Left lung (tissue), 10 donors: ENCODE data around the gene AMBN. TPM values are rescaled to one million over a fixed set of nuclear protein-coding genes. Genes with fewer than 3 reads are reported as not detected.

Experiments used
- ATAC-seq: fragments of 200-7000 bp; cut with Tn5 transposase; one replicate; pipeline ENCODE4 v1.9.1; 2020; ENCODE audit warnings: moderate library complexity
- DNase-seq, 4 donors: peaks; one replicate each; pipeline ENCODE4 v3.0.0-alpha.2; 2013 to 2020
- H3K27ac ChIP-seq, 2 donors: fragments of 200-600 bp; sonication (generic) in 1 of 2; one replicate each; pipeline versions ENCODE4 v1.5.0 to v1.8.0; 2020 to 2021
- H3K27me3 ChIP-seq, 2 donors: fragments of 200-600 bp; sonication (generic) in 1 of 2; one replicate each; pipeline versions ENCODE4 v1.5.0 to v1.8.0; 2020 to 2021
- H3K36me3 ChIP-seq, 2 donors: fragments of 200-600 bp; sonication (generic) in 1 of 2; one replicate each; pipeline versions ENCODE4 v1.5.0 to v1.8.0; 2020 to 2021
- H3K4me1 ChIP-seq, 2 donors: fragments of 200-600 bp; one replicate each; pipeline ENCODE4 v1.8.0; 2021
- H3K4me3 ChIP-seq, 2 donors: fragments of 200-600 bp; sonication (generic) in 1 of 2; one replicate each; pipeline versions ENCODE4 v1.5.0 to v1.8.0; 2020 to 2021; ENCODE audit warnings: mild to moderate bottlenecking in 1 of 2
- H3K9me3 ChIP-seq, 2 donors: fragments of 200-600 bp; sonication (generic) in 1 of 2; one replicate each; pipeline versions ENCODE4 v1.5.0 to v1.8.0; 2020 to 2021
- CTCF ChIP-seq, 2 donors: fragments of 200-600 bp; sonication (generic) in 1 of 2; IDR thresholded peaks; one replicate each; pipeline versions ENCODE4 v1.5.0 to v1.8.0; 2021; ENCODE audit warnings: antibody characterized with exemption in 2 of 2
- intact Hi-C, 2 donors: fragments of 100-400 bp; cut with DNase I; formaldehyde crosslinking; loops; one replicate each; pipeline versions ENCODE4 v1.11.2 to v1.14.2; 2022
- polyA plus RNA-seq, 6 donors: library from polyadenylated mRNA; unstranded; fragments of 120-200 nt; gene quantifications; one replicate each; pipeline ENCODE4 v1.2.1, GENCODE V29; 2013; ENCODE audit not compliant: insufficient read length in 6 of 6
- total RNA-seq, 2 donors: library from RNA; stranded (reverse); fragmentation: NEBNext Ultra II Directional; extraction: Animal tissue kit (Norgen Biotek cat#: 25700); gene quantifications; one replicate each; pipeline ENCODE4 v1.2.1, GENCODE V29; 2021
- donor health status: DM: no; HTN: yes; CAD: no.
- donor health status: DM: no; HTN: no; CAD: no.

The AMBN gene
- total and polyA plus RNA-seq, 8 donors: not detected

DNA sequence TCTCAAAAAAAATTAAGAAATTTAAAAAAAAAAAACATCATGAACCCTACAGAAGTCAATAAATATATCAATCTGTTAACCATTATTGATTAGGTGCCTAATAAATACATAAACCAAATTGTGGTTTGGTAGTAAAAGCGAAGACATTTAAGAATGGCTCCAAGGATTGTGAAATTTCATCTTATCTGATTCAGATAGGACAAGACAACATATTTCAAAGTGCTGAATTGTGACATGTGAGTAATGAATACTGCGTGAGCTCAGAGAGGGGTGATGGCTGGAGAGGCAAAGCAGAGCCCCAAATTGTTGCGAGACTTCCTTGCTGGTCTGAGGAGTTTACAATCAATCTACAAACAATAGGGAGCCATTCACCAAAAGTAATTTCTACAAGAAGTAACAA, 8.2 kb downstream of the AMBN start:
- no peak for TF ChIP-seq CTCF (IDR thresholded peaks at IDR 0.05)
- H3K27ac ChIP-seq: no peak overlapping the region
- ATAC-seq (no peak), DNase-seq (no peak)
- intact Hi-C loops: no loop called here
- H3K4me1 ChIP-seq: no peaks in the 10 kb centered on the region
- no peaks in the 10 kb centered on the region for H3K36me3 ChIP-seq
- peaks cover 0 to 4% of the 10 kb centered on the region in 2 donors for H3K27me3 ChIP-seq
- H3K9me3 ChIP-seq: no peaks in the 10 kb centered on the region
- H3K4me3 ChIP-seq: no peak overlapping the region

DNA sequence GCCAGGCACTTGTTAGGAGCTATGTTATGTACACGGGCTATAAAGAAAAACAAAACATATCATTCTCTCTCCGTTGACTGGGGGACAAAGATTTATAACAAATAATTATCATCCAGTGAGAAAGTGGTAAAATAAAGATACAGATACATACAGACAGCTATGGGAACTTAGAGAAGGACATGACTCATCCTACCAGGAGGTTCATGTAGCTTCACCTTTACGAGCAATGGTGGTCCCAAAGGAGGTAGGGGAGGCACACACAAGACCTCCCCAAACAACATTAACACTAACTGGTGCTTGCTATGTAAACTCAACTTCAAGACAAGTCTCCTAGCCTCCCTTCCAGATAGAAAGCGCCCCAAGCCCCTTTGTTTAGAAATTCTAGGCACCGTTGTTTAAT, 8.9 kb downstream of the AMBN start:
- intact Hi-C loops: no loop called here
- no peak for TF ChIP-seq CTCF (IDR thresholded peaks at IDR 0.05)
- DNase-seq (no peak), ATAC-seq (no peak)
- Histone ChIP-seq H3K36me3 (no peaks in the 10 kb centered on the region), H3K4me1 (no peaks in the 10 kb centered on the region), H3K27ac (no peak overlapping the region), H3K27me3 (peaks cover 0 to 4% of the 10 kb centered on the region in 2 donors), H3K4me3 (no peak overlapping the region), H3K9me3 (no peaks in the 10 kb centered on the region)

DNA sequence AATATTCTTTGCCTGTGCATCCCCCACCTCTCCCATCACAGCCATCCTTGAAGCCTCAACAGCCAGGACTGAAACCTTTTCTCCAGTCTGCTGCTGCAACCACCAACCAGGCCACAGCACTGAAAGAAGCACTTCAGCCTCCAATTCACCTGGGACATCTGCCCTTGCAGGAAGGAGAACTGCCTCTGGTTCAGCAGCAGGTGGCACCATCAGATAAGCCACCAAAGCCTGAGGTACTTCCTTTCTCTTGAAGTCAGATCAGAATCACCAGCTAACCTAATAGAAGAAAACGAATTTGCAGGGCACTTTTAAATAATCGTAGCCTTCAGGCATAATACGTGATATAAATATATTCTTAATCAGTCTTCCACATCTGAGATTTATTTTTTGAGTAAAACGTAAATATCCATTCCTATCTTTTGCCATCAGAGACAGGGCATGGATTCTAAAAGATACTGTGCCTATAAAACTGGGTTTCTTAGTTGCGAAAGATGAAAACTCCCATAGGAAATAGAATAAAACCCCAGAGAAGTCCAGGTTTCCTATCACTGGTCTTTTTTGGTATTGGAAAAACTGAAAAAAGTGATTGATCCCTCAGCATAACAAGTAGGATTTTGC, 9.5 kb downstream of the AMBN start:
- peak; percentile 64 to 73 for TF ChIP-seq CTCF (IDR thresholded peaks at IDR 0.05)

GRCh38 chr4:70603856-70604255, 11.8 kb downstream of the AMBN start:
- no peak for DNase-seq
- peak; percentile 71 for ATAC-seq
- Histone ChIP-seq H3K27ac (no peak overlapping the region), H3K9me3 (no peaks in the 10 kb centered on the region), H3K4me1 (no peaks in the 10 kb centered on the region), H3K36me3 (no peaks in the 10 kb centered on the region), H3K4me3 (no peak overlapping the region), H3K27me3 (no peaks in the 10 kb centered on the region)
- no peak for TF ChIP-seq CTCF (IDR thresholded peaks at IDR 0.05)
- intact Hi-C loops: no loop called here

More for the DNA sequence above, 9.5 kb downstream of the AMBN start:
- intact Hi-C loops: no loop called here
- Histone ChIP-seq H3K36me3 (no peaks in the 10 kb centered on the region), H3K4me1 (no peaks in the 10 kb centered on the region), H3K27ac (no peak overlapping the region), H3K9me3 (no peaks in the 10 kb centered on the region), H3K27me3 (peaks cover 0 to 1% of the 10 kb centered on the region in 2 donors), H3K4me3 (no peak overlapping the region)
- ATAC-seq (peak; percentile 95), DNase-seq (peak in 2 of 4 donors; percentile 48 to 77)

DNA sequence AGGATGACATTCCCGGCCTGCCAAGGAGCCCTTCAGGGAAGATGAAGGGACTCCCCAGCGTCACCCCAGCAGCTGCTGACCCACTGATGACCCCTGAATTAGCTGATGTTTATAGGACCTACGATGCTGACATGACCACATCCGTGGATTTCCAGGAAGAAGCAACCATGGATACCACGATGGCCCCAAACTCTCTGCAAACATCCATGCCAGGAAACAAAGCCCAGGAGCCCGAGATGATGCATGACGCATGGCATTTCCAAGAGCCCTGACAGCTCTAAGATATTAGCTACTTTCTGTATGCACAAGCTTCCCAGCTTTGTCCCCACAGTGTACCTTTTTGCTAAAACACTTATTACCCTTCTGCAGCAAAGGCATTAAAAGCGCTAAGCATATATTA, 14.4 kb downstream of the AMBN start:
- intact Hi-C loops: no loop called here
- no peak for ATAC-seq
- Histone ChIP-seq H3K27ac (no peak overlapping the region), H3K4me3 (no peak overlapping the region), H3K9me3 (no peaks in the 10 kb centered on the region), H3K36me3 (no peaks in the 10 kb centered on the region), H3K4me1 (no peaks in the 10 kb centered on the region), H3K27me3 (no peaks in the 10 kb centered on the region)
- DNase-seq: no peak
- no peak for TF ChIP-seq CTCF (IDR thresholded peaks at IDR 0.05)
